ENCODE results near the gene SORT1. TPM values are rescaled to one million over a fixed set of nuclear protein-coding genes. Genes with fewer than 3 reads are reported as not detected.
A peak's percentile ranks its signal among the peaks of the same experiment; 100 is the strongest.

Gene SORT1
- total RNA-seq, 4 donors from 2014 or later: 145 to 199 (median 189) TPM

DNA sequence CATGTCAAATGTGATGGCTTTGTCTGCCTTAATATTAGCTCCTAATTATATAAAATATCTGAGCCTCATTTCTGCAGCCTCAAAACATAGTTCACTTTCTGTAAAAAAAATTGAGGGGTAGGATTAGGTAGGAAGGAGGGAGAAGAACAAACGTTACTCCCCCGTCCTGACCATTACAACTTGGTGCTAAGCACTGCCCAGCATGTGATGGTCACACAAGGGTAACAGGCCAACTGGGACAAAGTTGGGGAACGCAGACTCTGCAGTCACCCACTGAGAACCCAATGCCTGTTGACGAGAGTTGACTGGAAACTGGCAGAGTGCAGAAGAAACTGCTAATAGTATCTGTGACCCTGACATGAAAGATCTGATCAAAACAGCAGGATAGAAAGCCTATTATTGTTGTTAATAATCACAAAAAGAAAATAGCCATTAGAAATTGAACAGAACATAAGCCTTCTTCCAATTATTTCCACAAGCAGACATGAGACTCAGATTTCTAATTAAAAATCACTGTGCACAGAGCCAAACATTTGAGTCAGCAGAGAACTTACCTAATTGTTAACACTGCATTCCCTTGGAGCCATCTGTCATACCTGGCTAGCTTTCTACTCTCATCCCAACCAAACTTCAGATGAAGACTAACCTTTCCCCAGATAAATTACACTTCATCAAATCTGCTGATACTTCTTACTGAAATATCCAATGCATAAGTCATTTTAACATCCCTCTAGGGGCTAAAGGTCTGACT, 5.5 kb downstream of the SORT1 start:
- no peaks in the 10 kb centered on the region for H3K27me3 ChIP-seq
- no peaks in the 10 kb centered on the region for H3K9me3 ChIP-seq
- H3K27ac ChIP-seq: peak overlapping the region; percentile 75 to 93 (median 85)
- TF ChIP-seq POLR2A (IDR thresholded peaks at IDR 0.05): no peak
- TF ChIP-seq EP300 (IDR thresholded peaks at IDR 0.05): peak; percentile 34 to 81
- WGBS, 2 donors: 23 to 32% methylated on average over 4 of the region's 4 CpGs
- no peak for DNase-seq (ENCODE audit: low spot score in 2 of 2)
- H3K36me3 ChIP-seq: no peaks in the 10 kb centered on the region
- peak overlapping the region; percentile 10 to 39 (median 14) for H3K4me3 ChIP-seq
- H3K4me1 ChIP-seq: peaks cover 0 to 91% (median 64%) of the 10 kb centered on the region in 4 donors

GRCh38 chr1:109391626-109392025, 6.1 kb downstream of the SORT1 start:
- H3K4me1 ChIP-seq: peaks cover 0 to 96% (median 63%) of the 10 kb centered on the region in 4 donors
- TF ChIP-seq, protein P1, sequence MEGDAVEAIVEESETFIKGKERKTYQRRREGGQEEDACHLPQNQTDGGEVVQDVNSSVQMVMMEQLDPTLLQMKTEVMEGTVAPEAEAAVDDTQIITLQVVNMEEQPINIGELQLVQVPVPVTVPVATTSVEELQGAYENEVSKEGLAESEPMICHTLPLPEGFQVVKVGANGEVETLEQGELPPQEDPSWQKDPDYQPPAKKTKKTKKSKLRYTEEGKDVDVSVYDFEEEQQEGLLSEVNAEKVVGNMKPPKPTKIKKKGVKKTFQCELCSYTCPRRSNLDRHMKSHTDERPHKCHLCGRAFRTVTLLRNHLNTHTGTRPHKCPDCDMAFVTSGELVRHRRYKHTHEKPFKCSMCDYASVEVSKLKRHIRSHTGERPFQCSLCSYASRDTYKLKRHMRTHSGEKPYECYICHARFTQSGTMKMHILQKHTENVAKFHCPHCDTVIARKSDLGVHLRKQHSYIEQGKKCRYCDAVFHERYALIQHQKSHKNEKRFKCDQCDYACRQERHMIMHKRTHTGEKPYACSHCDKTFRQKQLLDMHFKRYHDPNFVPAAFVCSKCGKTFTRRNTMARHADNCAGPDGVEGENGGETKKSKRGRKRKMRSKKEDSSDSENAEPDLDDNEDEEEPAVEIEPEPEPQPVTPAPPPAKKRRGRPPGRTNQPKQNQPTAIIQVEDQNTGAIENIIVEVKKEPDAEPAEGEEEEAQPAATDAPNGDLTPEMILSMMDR (IDR thresholded peaks at IDR 0.05): no peak
- TF ChIP-seq POLR2A (IDR thresholded peaks at IDR 0.05) (no peak), EP300 (IDR thresholded peaks at IDR 0.05) (no peak)

GRCh38 chr1:109391157-109391556, 6.6 kb downstream of the SORT1 start:
- Histone ChIP-seq H3K27ac (peak overlapping the region; percentile 75 to 93 (median 85)), H3K4me1 (peaks cover 2 to 96% (median 63%) of the 10 kb centered on the region in 4 donors), H3K9me3 (no peaks in the 10 kb centered on the region), H3K27me3 (no peaks in the 10 kb centered on the region), H3K36me3 (no peaks in the 10 kb centered on the region), H3K4me3 (peak overlapping the region in 1 of 4 donors; percentile 26)
- DNase-seq (ENCODE audit: low spot score in 2 of 2): no peak
- peak in 1 of 2 donors; percentile 50 for TF ChIP-seq EP300 (IDR thresholded peaks at IDR 0.05)
- TF ChIP-seq, protein P1 (IDR thresholded peaks at IDR 0.05): no peak
- 2 to 10% methylated on average over 3 of the region's 3 CpGs for WGBS, 2 donors

More at GRCh38 chr1:109391626-109392025, 6.1 kb downstream of the SORT1 start:
- no peak for DNase-seq (ENCODE audit: low spot score in 2 of 2)
- Histone ChIP-seq H3K4me3 (peak overlapping the region in 2 of 4 donors; percentile 2 to 39), H3K27me3 (no peaks in the 10 kb centered on the region), H3K36me3 (no peaks in the 10 kb centered on the region), H3K27ac (peak overlapping the region; percentile 75 to 93 (median 85)), H3K9me3 (no peaks in the 10 kb centered on the region)

DNA sequence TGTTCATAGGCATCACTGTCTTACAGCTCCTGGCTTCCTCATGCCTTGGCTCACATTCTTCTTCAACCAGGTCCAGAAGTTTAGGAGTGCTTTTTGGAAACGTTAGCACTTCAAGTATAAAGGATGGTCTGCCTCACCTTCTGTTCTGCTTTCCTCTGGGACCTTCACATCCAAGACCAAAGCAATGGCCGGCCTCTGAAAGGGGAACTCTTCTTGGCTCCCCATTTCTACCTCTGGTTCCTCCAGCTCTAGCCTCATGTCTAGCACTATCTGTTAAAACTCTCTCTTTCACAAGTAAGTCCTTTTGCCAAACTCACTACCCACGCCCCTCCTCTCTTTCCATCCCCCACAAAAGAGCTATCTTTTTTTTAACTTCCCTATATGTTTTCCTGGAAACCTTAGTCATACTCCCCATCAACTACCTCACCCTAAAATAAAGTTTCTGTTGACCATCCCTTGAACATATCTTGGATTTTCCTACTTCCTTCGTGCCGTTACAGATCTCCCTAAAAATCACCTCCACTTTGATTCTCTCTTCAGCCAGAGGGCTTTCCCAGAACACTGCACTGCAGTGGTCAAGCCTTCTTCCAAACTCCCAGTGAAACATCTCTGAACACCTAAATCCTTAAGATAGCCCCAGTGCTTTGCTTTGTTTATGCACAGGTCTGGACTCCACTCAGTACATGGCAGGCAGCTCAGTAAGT, 7.9 kb downstream of the SORT1 start:
- WGBS, 2 donors: 68 to 71% methylated on average over 5 of the region's 5 CpGs
- Histone ChIP-seq H3K27me3 (no peaks in the 10 kb centered on the region), H3K4me1 (peaks cover 2 to 96% (median 58%) of the 10 kb centered on the region in 4 donors), H3K27ac (peak overlapping the region; percentile 75 to 93 (median 85)), H3K9me3 (no peaks in the 10 kb centered on the region), H3K4me3 (no peak overlapping the region), H3K36me3 (no peaks in the 10 kb centered on the region)
- TF ChIP-seq, protein P1 (IDR thresholded peaks at IDR 0.05): no peak
- TF ChIP-seq EP300 (IDR thresholded peaks at IDR 0.05) (no peak), POLR2A (IDR thresholded peaks at IDR 0.05) (no peak)
- DNase-seq (ENCODE audit: low spot score in 2 of 2): no peak

GRCh38 chr1:109388884-109389637, 8.7 kb downstream of the SORT1 start:
- TF ChIP-seq, protein P1 (IDR thresholded peaks at IDR 0.05): no peak
- TF ChIP-seq POLR2A (IDR thresholded peaks at IDR 0.05) (no peak), EP300 (IDR thresholded peaks at IDR 0.05) (no peak)
- no peaks in the 10 kb centered on the region for H3K9me3 ChIP-seq
- peaks cover 2 to 96% (median 56%) of the 10 kb centered on the region in 4 donors for H3K4me1 ChIP-seq
- DNase-seq (ENCODE audit: low spot score in 2 of 2): no peak
- no peaks in the 10 kb centered on the region for H3K27me3 ChIP-seq
- WGBS, 2 donors: 66 to 73% methylated on average over 7 of the region's 7 CpGs
- no peak overlapping the region for H3K4me3 ChIP-seq
- no peaks in the 10 kb centered on the region for H3K36me3 ChIP-seq
- H3K27ac ChIP-seq: peak overlapping the region; percentile 54 to 93 (median 82)
